ENCODE data around the gene UBE2V1. TPM values are rescaled to one million over a fixed set of nuclear protein-coding genes. Genes with fewer than 3 reads are reported as not detected.
"Not testable (repeated sequence)": the region's sequence is repeated elsewhere in the genome, so short reads cannot be mapped to it uniquely, and the experiment has no call there.

Gene UBE2V1
- total RNA-seq, 1 donor from 2014 or later, result 139 TPM

DNA sequence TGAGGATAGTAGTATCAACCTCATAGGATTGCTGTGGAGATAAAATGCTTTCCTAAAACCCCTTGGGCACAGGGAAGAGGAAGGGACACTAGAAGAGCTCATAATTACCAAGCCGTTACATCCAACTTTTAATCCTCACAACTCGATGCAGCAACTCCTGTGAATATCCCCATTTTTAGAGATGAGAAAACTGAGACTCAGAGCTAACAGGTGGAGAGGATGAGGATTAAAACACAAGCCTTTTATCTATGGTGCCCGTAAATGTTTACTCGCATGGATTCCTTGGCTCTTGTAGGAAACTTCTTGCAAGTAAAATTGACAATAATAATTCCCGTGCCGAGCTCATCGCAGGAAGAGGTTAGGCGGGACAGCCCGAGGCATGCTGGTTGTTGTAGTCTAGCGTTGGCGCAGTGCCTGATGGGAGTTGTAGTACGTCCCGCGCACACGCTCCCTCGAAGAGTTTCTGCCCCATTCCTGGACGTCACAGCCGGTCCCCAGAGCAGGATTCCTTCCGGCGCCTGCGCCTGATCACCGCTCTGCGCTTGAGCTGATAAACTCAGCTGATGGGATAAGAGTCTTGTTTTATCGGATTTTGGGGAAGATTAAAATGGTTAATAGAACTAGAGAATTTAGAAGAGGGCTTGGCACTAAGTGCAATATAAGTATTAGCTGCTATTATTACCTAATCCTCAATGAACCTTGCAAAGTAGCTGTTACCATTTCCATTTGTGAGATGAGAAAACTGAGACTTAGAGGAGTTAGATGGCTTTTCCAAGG, 2.8 kb upstream of the UBE2V1 start:
- DNase-seq (ENCODE audit: extremely low read depth, low read depth, low spot score), result no peak

DNA sequence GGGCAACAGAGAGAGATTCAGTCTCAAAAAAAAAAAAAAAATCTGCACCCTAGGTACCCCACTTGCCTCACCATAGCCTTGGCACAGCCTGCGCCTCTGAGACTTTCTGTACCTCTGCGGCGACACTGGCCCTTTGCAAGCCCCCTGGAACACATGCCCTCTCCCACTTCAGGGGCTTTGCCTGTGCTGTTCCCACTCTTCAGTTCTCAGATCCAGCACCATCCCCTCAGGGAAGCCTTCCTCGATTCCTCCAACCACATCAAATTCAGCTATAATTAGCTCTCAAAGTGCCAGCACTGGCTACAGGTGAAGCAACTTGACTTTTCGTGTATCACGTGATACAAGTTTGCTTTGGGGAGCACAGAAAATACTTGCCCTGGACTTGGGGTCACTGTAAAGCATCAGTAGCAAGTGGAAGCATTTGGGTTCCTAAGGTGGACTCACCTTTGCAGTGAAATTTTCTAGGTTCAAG, 2.1 kb upstream of the UBE2V1 start:
- no peak for DNase-seq (ENCODE audit: extremely low read depth, low read depth, low spot score)

DNA sequence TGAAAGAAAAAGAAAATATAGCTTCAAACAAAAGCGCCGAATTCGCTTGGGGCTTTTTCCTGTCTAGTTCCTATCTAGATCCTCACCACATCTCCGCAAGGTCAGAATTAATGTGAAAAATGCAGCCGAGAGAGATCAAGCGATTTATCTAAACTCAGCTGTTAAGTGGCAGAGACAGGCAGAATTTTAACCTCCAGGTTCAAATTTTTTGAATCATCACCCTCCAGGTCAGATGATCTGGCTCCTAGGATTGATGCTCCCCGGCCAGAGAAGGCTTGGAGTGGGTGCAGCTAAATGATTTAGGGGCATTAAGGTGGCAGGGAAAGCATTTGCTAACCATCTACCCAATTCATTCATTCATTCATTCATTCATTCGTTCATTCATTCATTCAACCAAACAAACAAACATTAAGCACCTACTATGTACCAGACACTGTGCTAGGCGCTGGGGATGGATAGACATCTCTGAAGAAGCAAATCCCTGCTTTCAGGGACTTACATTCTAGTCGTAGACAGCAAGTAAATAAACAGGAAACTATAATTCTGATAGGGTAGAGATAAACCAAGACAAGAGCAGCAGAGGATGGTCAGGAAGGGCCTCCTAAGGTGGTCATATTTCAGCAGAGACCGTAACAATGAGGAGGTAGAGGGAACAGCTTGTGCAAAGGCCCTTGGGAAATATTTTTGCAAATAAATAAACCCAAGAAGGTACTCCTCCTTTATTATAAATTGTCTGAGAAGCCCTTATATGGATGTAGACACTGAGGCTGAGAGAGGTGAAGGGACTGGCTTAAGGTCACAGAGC, 672 bp upstream of the UBE2V1 start:
- no peak for DNase-seq (ENCODE audit: extremely low read depth, low read depth, low spot score)

DNA sequence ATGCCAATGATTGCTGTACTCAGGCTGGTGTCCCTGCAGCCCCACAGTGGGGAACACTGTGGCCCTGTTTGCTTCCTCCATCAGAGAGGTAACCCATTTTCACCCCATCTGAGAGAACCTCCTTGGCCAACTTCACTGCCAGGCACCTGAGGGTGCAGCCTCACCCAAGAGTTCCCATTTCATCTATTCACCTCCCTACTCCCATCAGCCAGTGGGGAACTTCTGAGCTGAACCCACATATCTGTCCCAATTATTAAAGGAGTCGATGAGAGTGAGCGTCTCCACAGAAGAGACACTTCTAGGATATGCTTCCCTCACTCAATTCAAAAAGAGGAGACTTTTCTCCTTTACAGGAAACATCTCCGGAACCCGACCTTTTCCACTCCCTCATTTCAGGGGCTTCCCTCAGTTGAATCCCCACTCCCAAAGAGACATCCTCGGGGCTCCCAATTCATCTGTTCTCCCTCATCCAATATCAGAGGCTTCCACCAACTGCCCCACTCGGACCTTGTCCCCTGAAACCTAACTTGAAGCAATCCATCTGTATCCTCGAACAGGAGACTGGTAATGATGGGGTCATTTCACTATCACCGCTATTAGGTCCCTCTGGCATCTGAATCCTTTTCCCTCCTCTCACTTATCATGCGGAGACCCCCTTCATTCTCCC, 988 bp downstream of the UBE2V1 start:
- no peak for DNase-seq (ENCODE audit: extremely low read depth, low read depth, low spot score)

DNA sequence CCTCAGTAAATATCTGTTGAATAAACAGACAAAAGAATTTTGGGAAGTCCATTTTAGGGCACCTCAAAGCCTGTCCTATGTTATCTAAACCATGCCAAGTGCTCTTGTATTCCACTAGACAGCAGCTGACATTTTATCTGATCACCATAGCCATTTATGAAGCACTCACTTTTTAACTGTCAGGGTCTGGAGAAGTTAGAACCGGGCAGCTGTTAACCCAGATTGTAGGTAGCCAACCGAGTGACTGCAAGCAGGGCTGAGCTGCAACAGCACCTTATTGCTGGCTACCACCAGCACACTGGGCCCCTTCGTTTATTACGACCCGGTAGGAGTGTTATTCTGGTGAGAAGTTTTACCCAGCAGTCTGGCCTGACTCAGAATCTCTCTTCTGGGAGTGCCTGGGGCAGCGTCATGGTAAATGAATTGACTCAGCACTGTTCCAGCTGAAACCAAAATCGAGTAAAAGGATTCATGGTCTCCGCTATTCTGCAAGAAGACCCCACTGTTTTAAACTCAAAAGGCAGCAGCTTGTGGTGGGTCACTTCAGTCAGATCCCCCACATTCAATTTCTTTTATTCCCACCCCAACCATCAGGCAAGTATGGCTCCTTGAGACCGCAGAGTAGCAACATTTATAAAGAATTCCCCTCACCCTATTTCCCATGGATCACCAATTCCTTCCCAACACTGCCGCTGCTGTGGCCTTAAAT, 1.7 kb downstream of the UBE2V1 start:
- no peak for DNase-seq (ENCODE audit: extremely low read depth, low read depth, low spot score)

DNA sequence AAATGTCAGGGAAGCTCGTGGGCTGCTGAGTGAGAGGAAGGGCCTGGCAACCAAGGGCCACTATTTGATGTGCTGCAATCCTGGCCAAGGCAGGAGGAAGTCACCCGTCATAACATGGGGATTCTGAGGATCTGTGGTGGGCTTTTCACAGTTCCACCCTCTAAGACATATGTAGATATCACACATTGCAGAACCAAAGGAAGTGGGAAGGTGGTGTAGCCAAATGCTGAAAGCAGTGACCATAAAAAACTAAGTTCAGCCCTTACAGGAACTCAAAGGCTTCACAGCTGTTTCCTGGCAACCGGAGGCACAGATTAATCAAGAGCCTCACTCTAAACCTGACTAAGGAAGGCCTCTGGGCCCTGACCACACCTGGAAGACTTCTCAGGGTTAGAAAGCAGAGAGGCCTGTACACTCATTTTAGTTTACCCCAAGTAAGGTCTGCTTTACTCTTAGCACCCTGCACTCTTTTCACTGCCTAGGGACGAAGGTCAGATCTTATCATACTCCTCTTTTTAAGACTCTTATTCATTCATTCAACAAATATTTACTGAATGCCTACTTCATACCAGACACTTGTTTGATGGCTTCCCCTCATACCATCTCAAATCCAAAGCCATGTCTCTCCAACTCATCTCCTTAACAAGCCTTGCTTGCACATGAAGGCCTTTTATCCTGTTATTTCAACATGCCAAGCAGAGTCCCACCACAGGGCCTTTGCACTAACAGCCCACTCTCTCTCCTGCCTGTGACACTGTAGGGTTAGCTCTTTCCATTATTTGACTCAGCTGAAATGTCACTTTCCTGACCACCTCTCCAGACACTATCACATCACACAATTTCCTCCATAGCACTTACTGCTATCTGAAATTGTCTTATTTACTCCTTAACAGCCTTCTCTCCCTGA, 2.6 kb downstream of the UBE2V1 start:
- no peak for DNase-seq (ENCODE audit: extremely low read depth, low read depth, low spot score)

DNA sequence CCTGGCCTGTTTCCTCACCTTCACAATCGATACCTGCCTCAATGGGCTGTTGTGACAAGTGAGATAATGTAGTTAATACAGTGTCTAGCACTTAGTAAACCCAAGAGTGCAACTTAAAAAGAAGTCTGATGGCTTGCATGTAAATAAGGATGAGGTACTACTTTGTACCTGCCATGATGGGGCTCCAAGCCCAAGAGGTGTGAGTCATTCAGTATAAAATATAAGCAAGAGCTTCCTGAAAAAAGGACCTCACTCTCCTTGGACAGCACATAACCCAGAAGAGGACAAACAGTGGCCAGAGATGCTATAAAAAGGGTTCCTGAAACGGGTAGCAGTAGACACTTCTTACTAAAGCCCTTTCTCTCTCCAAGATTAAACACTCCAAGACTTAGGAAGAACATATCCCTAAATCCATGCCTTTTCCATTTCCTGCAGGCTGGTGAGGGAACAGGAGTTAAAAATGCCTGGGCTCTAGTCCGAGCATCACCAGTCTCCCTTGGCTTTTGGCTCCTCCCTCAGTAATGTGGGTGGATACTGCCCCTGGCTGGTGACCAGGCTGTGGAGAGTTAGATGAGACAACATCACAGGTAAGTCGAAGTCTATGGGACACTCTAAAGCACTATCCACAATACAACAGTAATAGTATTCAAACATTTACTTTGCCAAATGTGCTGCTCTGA, 4.3 kb downstream of the UBE2V1 start:
- DNase-seq (ENCODE audit: extremely low read depth, low read depth, low spot score), result no peak

DNA sequence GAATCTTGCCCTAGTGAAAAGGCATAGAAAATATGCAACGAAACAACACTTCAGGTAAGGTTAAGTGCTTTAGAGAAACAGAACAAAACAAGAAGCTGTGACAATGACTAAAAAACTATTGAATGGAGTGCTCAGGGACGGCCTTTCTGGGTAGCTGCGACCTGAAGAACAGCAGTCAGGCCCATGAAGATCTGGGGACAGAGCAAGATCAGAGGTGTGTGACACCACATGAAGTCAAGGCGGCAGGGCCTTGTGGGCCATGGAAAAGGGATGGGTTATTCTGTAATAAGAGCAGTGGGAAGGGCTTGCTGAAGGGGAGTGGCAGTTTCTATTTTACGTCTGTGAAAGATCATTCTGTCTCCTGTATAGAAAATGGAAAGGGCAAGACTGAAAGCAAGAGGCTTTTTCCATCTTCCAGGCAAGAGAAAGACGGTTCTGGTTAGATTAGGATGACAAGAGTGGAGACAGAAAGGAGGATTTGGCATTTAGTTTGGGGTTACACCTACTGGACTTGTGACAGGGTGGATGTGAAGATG, 5.1 kb downstream of the UBE2V1 start:
- no peak for DNase-seq (ENCODE audit: extremely low read depth, low read depth, low spot score)

DNA sequence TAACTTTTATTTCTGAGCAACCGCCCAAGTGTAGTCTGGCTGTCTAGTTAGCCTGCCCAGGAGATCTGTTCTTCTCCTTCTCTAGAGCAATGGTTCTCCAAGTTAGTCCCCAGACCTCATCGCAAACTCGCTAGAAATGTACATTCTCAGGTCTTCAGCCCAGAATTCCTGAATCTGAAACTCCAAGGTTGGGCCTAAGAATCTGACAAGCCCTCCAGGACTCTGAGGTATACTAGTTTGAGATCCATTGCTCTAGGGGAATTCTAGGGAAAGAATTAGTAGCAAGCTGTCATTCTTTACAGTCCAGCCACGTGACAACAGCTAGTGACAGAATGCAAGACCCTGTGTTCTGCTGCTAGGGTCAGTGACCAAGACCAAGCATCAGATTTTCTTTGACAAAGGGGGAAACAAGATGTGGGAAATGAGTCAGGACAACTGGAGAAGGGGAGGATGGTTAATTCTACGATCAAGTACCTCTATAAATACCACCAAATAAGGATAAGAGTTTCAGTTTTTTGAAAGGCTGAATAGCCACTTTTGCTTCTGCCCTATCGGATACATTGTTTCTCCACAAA, 5.8 kb downstream of the UBE2V1 start:
- DNase-seq (ENCODE audit: extremely low read depth, low read depth, low spot score), result no peak

DNA sequence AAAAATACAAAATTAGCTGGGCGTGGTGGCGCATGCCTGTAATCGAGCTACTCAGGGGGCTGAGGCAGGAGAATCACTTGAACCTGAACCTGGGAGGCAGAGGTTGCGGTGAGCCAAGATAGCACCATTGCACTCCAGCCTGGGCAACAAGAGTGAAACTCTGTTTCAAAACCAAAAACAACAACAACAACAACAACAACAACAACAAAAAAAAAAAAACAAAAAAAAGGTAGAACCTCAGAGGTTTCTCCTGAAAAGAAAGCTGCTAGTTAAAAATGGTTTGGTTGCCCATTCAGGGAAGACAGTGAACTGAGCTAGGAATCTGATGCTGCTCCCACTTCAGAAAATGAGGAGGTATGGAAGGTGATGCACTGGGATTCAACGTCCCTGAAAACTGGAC, 6.3 kb downstream of the UBE2V1 start:
- not testable (repeated sequence) for DNase-seq (ENCODE audit: extremely low read depth, low read depth, low spot score)

DNA sequence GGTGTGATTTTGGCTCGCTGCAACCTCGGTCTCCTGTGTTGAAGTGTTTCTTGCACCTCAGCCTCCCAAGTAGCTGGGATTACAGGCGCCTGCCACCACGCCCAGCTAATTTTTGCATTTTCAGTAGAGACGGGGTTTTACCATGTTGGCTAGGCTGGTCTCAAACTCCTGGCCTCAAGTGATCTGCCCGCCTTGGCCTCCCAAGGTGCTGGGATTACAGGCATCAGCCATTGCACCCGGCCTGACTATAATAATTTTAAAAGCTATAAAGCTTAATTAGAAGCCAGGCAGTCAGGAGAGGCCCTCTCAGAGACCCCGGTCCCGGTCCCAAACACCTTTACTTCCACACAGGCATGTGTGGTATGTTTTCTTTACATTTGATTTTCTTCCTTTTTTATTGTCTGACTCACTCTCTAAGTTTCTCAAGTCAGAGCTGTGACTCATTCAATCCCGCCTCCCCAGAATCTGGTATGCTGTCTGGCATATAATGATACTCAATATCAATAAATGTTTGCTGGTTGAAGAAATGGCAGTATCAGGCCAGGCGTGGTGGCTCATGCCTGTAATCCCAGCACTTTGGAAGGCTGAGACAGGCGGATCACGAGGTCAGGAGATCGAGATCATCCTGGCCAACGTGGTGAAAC, 9.4 kb downstream of the UBE2V1 start:
- DNase-seq (ENCODE audit: extremely low read depth, low read depth, low spot score), result not testable (repeated sequence)

DNA sequence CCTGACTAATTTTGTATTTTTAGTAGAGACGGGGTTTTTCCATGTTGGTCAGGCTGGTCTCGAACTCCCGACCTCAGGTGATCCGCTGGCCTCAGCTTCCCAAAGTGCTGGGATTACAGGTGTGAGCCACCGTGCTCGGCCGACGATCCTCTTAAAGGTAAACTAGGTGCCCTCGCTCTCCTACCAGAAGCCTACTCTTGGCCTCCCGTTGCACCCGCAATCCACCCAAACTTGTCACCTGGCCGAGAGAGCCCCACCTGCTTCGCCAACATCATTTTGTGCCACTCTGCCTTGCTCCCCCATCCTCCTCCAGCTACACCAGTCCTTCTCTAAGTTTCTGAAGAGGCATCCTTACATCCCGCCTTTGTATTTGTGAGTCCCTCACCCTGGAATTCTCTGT, 10.4 kb downstream of the UBE2V1 start:
- not testable (repeated sequence) for DNase-seq (ENCODE audit: extremely low read depth, low read depth, low spot score)

DNA sequence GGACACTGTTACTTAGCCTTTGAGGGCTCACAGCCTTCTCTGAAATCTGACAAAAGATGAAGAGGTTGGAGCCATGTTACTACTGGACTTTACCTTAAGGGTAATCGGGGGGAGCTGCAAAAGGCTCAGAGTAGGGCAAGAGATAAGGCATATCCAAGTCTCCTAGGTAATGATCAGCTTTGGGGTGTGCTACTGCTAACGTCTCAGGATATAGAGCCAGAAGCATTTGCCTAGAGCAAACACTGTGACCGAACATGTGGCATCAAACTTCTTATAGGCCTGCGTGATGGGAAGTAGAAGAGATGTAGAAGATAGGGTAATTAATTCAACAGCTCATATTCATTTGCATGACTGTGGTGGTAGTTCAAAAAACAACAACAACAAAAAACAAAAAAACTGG, 11.1 kb downstream of the UBE2V1 start:
- DNase-seq (ENCODE audit: extremely low read depth, low read depth, low spot score), result no peak

DNA sequence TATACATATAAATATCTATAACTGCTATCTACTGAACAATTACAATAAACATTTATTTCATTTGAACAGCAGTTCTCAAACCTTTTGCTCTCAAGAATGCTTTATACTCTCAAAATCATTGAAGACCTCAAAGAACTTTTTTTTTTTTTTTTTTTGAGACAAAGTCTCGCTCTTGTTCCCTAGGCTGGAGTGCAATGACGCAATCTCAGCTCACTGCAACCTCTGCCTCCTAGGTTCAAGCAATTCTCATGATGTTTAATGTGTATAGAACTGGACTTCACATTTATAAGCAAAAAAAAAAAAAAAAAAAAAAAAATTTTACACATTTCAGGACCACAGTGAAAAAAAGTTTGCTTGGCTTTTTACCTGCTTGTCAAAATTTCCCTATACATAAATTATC, 11.7 kb downstream of the UBE2V1 start:
- DNase-seq (ENCODE audit: extremely low read depth, low read depth, low spot score), result no peak

DNA sequence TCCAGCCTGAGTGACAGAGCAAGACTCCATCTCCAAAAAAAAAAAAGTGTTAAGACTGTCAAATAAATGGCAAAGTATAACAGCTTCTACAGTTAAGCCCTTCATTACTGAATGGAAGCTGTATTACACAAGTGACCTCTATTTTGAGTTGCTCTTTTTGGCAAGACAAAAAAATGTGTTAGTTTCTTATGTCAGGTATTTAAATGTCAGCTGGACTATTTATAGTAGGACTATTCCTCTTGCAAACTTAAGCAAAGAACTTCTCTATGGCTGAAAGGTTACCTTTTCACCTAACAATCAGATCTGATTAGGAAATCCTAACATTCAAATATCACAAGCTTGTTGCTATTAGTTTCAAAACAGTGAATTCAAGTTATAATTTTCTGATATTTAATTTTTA, 12.4 kb downstream of the UBE2V1 start:
- no peak for DNase-seq (ENCODE audit: extremely low read depth, low read depth, low spot score)

DNA sequence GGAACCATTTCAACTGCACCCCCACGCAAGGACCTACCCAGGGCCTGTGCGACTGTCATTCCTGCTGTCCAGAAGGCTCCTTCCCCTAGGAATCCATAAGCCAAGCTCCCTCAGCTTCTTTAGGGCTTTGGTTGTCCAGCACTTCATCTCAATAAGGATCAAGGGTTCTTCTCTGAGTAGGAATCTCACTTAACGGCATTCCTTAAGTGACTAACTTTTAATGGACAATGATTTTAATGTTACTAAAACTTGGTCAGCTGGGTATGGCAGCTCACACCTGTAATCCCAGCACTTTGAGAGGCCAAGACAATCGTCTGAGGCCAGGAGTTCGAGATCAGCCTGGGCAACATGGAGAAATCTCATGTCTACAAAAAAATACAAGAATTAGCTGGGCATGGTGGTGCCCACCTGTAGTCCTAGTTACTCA, 13.4 kb downstream of the UBE2V1 start:
- DNase-seq (ENCODE audit: extremely low read depth, low read depth, low spot score), result no peak

DNA sequence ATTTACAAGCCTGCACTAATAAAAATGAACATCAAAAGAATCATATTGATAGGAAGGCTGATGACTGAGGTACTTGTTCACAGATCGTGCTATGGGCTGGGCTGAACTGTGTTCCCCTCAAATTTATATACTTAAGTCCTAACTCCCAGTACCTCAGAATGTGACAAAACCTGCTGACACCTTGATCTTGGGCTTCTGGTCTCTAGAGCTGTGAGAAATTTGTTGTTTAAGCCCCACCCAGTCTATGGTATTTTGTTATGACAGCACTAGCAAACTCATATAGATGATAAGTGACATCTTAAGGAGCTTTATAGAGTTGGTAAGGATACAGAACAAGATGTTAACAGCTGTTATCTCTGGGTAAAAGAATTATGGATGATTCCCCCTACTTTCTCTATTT, 13.8 kb downstream of the UBE2V1 start:
- DNase-seq (ENCODE audit: extremely low read depth, low read depth, low spot score), result no peak

DNA sequence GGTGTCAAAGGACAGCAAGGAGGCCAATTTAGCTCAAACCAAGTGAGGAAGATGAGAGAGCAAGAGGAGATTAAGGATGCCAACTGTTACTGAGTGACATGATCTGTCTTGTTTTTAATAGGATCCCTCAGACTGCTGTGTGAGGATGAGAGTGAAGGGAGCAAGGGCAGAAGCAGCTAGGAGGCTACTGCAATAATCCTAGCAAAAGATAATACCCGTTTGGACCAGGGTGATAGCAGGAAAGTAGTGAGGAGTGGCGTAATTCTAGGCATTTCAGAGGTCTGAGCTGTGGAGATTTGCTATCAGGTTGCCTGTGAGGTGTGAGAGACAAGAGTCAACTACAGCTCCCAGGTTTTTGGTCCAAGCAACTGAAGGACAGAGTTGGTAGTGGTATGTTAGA, 14.7 kb downstream of the UBE2V1 start:
- DNase-seq (ENCODE audit: extremely low read depth, low read depth, low spot score), result no peak
